Peyer's patch (tissue), 4 donors: ENCODE measurements around the gene FANK1.

Source experiments
- POLR2A ChIP-seq, 2 donors: fragments of 450-650 bp; IDR thresholded peaks; one replicate each; pipeline ENCODE4 v1.5.1; 2017; ENCODE audit warnings: antibody characterized with exemption in 2 of 2, mild to moderate bottlenecking in 2 of 2, moderate library complexity in 2 of 2
- TF ChIP-seq, protein P1 (sequence below), 6 experiments: fragments of 450-650 bp in 4 of 6; fragments of 200-600 bp in 2 of 6; sonication (generic) in 1 of 6; IDR thresholded peaks; one replicate each; pipeline ENCODE4 v1.5.1; 2017 to 2019; ENCODE audit warnings: antibody characterized with exemption in 6 of 6, mild to moderate bottlenecking in 3 of 6, moderate library complexity in 1 of 6

DNA sequence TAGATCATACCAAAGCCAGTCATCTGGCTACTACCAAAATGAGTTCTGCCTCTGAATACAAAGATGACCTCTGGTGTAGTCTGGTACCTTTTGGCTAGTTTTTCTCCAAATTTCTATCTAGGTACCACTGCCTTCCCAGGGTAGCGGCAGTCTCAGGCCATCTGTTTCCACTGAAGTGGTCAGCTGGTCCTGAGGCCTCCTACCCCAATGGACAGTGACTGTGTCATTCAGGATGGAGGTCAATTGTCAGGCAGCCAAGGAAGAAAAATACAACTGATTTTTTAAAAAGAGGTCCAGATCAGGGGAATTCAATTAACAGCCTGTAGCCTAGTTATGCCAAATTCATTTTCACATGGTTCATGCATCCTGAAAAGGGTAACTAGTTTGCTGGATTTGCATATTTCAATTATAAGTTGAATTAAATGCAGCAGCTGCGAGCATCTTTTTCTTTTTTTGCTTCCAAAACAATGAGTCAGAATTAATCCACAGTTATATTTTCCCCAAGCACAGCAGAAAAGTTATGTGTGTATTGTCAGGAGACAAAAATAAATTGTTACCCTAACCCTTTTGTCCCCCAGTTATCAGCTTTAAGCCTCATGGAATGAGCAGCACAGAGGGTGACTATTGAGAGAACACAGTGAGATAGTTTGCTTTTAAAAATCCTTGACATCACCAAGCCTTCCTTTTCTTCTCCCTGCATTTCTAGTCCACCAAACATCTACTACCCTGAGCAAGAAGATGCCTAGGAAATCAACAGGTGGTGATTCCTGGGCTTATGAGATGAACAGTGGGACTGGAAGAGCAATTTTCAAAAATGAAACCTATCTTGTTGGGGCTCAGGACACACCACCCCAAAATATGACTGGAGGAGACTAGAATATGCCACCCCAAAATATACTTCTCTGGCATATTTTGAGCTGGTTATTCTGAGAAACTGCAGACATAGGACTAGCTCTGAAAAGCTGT is 45.3 kb upstream of the FANK1 start:
- no peak for TF ChIP-seq POLR2A (IDR thresholded peaks at IDR 0.05)
- TF ChIP-seq, protein P1, sequence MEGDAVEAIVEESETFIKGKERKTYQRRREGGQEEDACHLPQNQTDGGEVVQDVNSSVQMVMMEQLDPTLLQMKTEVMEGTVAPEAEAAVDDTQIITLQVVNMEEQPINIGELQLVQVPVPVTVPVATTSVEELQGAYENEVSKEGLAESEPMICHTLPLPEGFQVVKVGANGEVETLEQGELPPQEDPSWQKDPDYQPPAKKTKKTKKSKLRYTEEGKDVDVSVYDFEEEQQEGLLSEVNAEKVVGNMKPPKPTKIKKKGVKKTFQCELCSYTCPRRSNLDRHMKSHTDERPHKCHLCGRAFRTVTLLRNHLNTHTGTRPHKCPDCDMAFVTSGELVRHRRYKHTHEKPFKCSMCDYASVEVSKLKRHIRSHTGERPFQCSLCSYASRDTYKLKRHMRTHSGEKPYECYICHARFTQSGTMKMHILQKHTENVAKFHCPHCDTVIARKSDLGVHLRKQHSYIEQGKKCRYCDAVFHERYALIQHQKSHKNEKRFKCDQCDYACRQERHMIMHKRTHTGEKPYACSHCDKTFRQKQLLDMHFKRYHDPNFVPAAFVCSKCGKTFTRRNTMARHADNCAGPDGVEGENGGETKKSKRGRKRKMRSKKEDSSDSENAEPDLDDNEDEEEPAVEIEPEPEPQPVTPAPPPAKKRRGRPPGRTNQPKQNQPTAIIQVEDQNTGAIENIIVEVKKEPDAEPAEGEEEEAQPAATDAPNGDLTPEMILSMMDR (IDR thresholded peaks at IDR 0.05) = no peak
